ENCODE data around the gene GLYR1.

GLYR1 gene

GRCh38 chr16:4806280-4806679 is 40.8 kb downstream of the GLYR1 start:
- DNase-seq (ENCODE audit: low read depth in 2 of 2) = no peak

- DNase-seq (ENCODE audit: low read depth in 2 of 2) = no peak
These were observed 41.9 kb downstream of the GLYR1 start for GRCh38 chr16:4805231-4805630.

GRCh38 chr16:4803898-4804762 is 43.0 kb downstream of the GLYR1 start:
- DNase-seq (ENCODE audit: low read depth in 2 of 2) = no peak

GRCh38 chr16:4803401-4803844 is 43.7 kb downstream of the GLYR1 start:
- no peak for DNase-seq (ENCODE audit: low read depth in 2 of 2)

- DNase-seq (ENCODE audit: low read depth in 2 of 2) = peak; percentile 71 to 79
These were observed 44.3 kb downstream of the GLYR1 start for GRCh38 chr16:4802659-4803287.

GRCh38 chr16:4801962-4802658 is 45.0 kb downstream of the GLYR1 start, which contains the start of gene ROGDI:
ROGDI (minus strand) TSS chr16:4802633; CDS start chr16:4802571, 62 bp downstream.
- DNase-seq (ENCODE audit: low read depth in 2 of 2) = peak; percentile 41 to 54

GRCh38 chr16:4801051-4801961 is 45.8 kb downstream of the GLYR1 start:
- no peak for DNase-seq (ENCODE audit: low read depth in 2 of 2)

- no peak for DNase-seq (ENCODE audit: low read depth in 2 of 2)
These were observed 46.6 kb downstream of the GLYR1 start for GRCh38 chr16:4800290-4801041.

GRCh38 chr16:4799171-4799855 is 47.8 kb downstream of the GLYR1 start:
- no peak for DNase-seq (ENCODE audit: low read depth in 2 of 2)

- no peak for DNase-seq (ENCODE audit: low read depth in 2 of 2)
These were observed 48.6 kb downstream of the GLYR1 start for GRCh38 chr16:4798456-4798855.

GRCh38 chr16:4797805-4798252 is 49.3 kb downstream of the GLYR1 start:
- no peak for DNase-seq (ENCODE audit: low read depth in 2 of 2)

- no peak for DNase-seq (ENCODE audit: low read depth in 2 of 2)
These were observed 49.9 kb downstream of the GLYR1 start for GRCh38 chr16:4796982-4797804.

- DNase-seq (ENCODE audit: low read depth in 2 of 2) = no peak
These were observed 51.1 kb downstream of the GLYR1 start for GRCh38 chr16:4795828-4796572.

- DNase-seq (ENCODE audit: low read depth in 2 of 2) = no peak
These were observed 51.8 kb downstream of the GLYR1 start, which contains the start of gene SMIM22 for GRCh38 chr16:4795181-4795827. SMIM22 (plus strand) TSS chr16:4795369; CDS start chr16:4795735, 366 bp downstream.

GRCh38 chr16:4792951-4793513 is 54.1 kb downstream of the GLYR1 start:
- DNase-seq (ENCODE audit: low read depth in 2 of 2) = no peak

- DNase-seq (ENCODE audit: low read depth in 2 of 2) = no peak
These were observed 56.2 kb downstream of the GLYR1 start for GRCh38 chr16:4790871-4791270.

GRCh38 chr16:4790261-4790660 is 56.8 kb downstream of the GLYR1 start:
- DNase-seq (ENCODE audit: low read depth in 2 of 2) = no peak
